ENCODE data around the gene DNAH5. TPM values are rescaled to one million over a fixed set of nuclear protein-coding genes. Genes with fewer than 3 reads are reported as not detected.

Gene DNAH5
- total and polyA plus RNA-seq, 2 of the 8 experiments (the other 6 are each of a cell fraction or from before 2014, with no cell fraction given): 0.30 to 0.73 TPM

GRCh38 chr5:13917061-13917460, 27.4 kb downstream of the DNAH5 start:
- H3K9ac ChIP-seq (replicated peaks in 1 of 4; ENCODE audit: extremely low read depth in 1 of 4, low read depth in 3 of 4, low read length in 3 of 4): no peak overlapping the region
- no peaks in the 10 kb centered on the region for H4K20me1 ChIP-seq (replicated peaks in 1 of 2; ENCODE audit: control insufficient read depth in 1 of 2, insufficient read depth in 2 of 2, low read length in 2 of 2)
- no peak overlapping the region for H3K56ac ChIP-seq (replicated peaks; ENCODE audit: insufficient read length, low read depth, low read length)
- no peaks in the 10 kb centered on the region for H3K79me1 ChIP-seq (ENCODE audit: low read depth, low read length)
- H3K36me3 ChIP-seq (ENCODE audit: control insufficient read depth in 2 of 4, insufficient read depth in 4 of 4, low read length in 3 of 4): no peaks in the 10 kb centered on the region
- H3K9me3 ChIP-seq (ENCODE audit: insufficient read depth in 2 of 2, low read depth in 1 of 2, low read length in 1 of 2): no peaks in the 10 kb centered on the region
- no peak overlapping the region for H2BK120ac ChIP-seq (replicated peaks; ENCODE audit: low read depth, low read length)
- no peaks in the 10 kb centered on the region; the same call in 1 of the 2 replicates for H3K23me2 ChIP-seq (ENCODE audit: low read depth, low read length)
- H2BK15ac ChIP-seq (ENCODE audit: low read length): no peak overlapping the region
- FAIRE-seq (no peak), DNase-seq (ENCODE audit: low read depth in 1 of 2, low spot score in 2 of 2) (no peak)
- H2BK20ac ChIP-seq (ENCODE audit: low read length): no peak overlapping the region
- H4K8ac ChIP-seq (ENCODE audit: extremely low read depth, insufficient read depth, low read length): no peak overlapping the region
- H2BK5ac ChIP-seq (ENCODE audit: low read depth, low read length): no peak overlapping the region
- CTCF ChIA-PET (ENCODE audit: partially characterized antibody): no interaction called here
- WGBS, 2 experiments (ENCODE audit: extremely low coverage in 1 of 2, insufficient coverage in 1 of 2, insufficient read length in 1 of 2, insufficient replicate concordance in 2 of 2, low coverage in 1 of 2, low lambda C conversion rate in 2 of 2, missing lambda C conversion rate in 1 of 2): 90% methylated on average over 5 of the region's 5 CpGs; no CpG with 5 or more reads in 1 of the 2 experiments
- POLR2A ChIA-PET (ENCODE audit: partially characterized antibody): no interaction called here
- H4K91ac ChIP-seq (replicated peaks; ENCODE audit: insufficient read length, low read length): no peak overlapping the region
- H2BK12ac ChIP-seq (ENCODE audit: low read depth, low read length): no peak overlapping the region
- no peak overlapping the region for H3K18ac ChIP-seq (ENCODE audit: extremely low read depth, low read length)
- peaks cover 0 to 3% (median 0%) of the 10 kb centered on the region in 4 experiments; a peak in 2 of 7 replicates for H3K4me1 ChIP-seq (replicated peaks in 1 of 4; ENCODE audit: control insufficient read depth in 3 of 4, insufficient read depth in 4 of 4, low read length in 3 of 4)
- H3K4me3 ChIP-seq (ENCODE audit: extremely low read depth in 1 of 4, insufficient read depth in 2 of 4, low read depth in 3 of 4, low read length in 4 of 4): no peak overlapping the region
- H3K4me2 ChIP-seq (ENCODE audit: insufficient read depth in 1 of 2, low read depth in 2 of 2, low read length in 2 of 2): no peak overlapping the region
- TF ChIP-seq YY1 (IDR thresholded peaks at IDR 0.05; ENCODE audit: low read depth, low read length) (no peak), PHF8 (conservative IDR thresholded peaks at IDR 0.05; ENCODE audit: low read depth, low read length) (no peak), RBBP5 (IDR thresholded peaks at IDR 0.05; ENCODE audit: borderline replicate concordance, low read depth, low read length) (no peak), RFX5 (IDR thresholded peaks at IDR 0.05; ENCODE audit: borderline replicate concordance, low read depth, low read length) (no peak), JUND (IDR thresholded peaks at IDR 0.05; ENCODE audit: low read length) (no peak)
- H4K5ac ChIP-seq (ENCODE audit: insufficient read length, low read depth, low read length): no peak overlapping the region
- H3K23ac ChIP-seq (ENCODE audit: insufficient read length): no peak overlapping the region
- H3K14ac ChIP-seq (ENCODE audit: insufficient read length): no peak overlapping the region
- no peak overlapping the region for H2AFZ ChIP-seq (ENCODE audit: low read length)
- no peak overlapping the region for H3K4ac ChIP-seq (replicated peaks; ENCODE audit: insufficient read length, low read depth, low read length)
- H3K79me2 ChIP-seq (ENCODE audit: control insufficient read depth in 1 of 2, insufficient read depth in 2 of 2, low read length in 2 of 2): no peaks in the 10 kb centered on the region
- H3K27me3 ChIP-seq (replicated peaks in 1 of 4; ENCODE audit: control insufficient read depth in 3 of 4, extremely low read depth in 1 of 4, insufficient read depth in 3 of 4, low read length in 3 of 4): no peaks in the 10 kb centered on the region
- no peak overlapping the region for H3K27ac ChIP-seq (ENCODE audit: low read depth, low read length)
- no peak overlapping the region for H2AK5ac ChIP-seq (ENCODE audit: low read depth, low read length)

All from H1 (cell line).